K562 (cell line): ENCODE data around the gene FOXO3. TPM values are rescaled to one million over a fixed set of nuclear protein-coding genes. Genes with fewer than 3 reads are reported as not detected.

Source experiments
- ARID4B ChIP-seq: sonication (generic); formaldehyde crosslinking; IDR thresholded peaks from 2 replicates; pipeline ENCODE4 v1.8.0; 2022; ENCODE audit warnings: mild to moderate bottlenecking, missing genetic modification reagents
- ELF4 ChIP-seq: fragments of 450-650 bp; formaldehyde crosslinking; IDR thresholded peaks from 2 replicates; pipeline ENCODE4 v1.4.0; 2022; ENCODE audit warnings: missing genetic modification characterization
- FIP1L1 ChIP-seq: fragments of 200-400 bp; formaldehyde crosslinking; IDR thresholded peaks from 2 replicates; pipeline ENCODE4 v1.6.1; 2018; ENCODE audit warnings: mild to moderate bottlenecking, low read depth, low read length; ENCODE audit not compliant: poor library complexity, severe bottlenecking
- MAZ ChIP-seq, 2 experiments: fragments of 450-650 bp in 1 of 2; sonication (generic) in 1 of 2; formaldehyde crosslinking; IDR thresholded peaks in 1 of 2; conservative IDR thresholded peaks in 1 of 2; 2 replicates each; pipeline versions ENCODE4 v1.4.0 to v1.5.0; 2020; ENCODE audit warnings: mild to moderate bottlenecking in 1 of 2, missing genetic modification reagents in 1 of 2
- MXI1 ChIP-seq: IDR thresholded peaks from 2 replicates; pipeline ENCODE4 v1.6.1; 2011; ENCODE audit warnings: low read depth, mild to moderate bottlenecking, improper control_type of control experiment, low read length
- POLR2AphosphoS2 ChIP-seq: IDR thresholded peaks from 2 replicates; pipeline ENCODE4 v1.6.1; 2012; ENCODE audit warnings: low read length, improper control_type of control experiment
- SIRT6 ChIP-seq: IDR thresholded peaks from one replicate; pipeline ENCODE4 v1.6.1; 2012; ENCODE audit warnings: low read depth, mild to moderate bottlenecking, control low read depth, inconsistent platforms, low read length, moderate library complexity
- SMAD4 ChIP-seq: fragments of 250-450 bp; sonication (Bioruptor Pico); conservative IDR thresholded peaks from 2 replicates; pipeline ENCODE4 v1.8.0; 2021; ENCODE audit warnings: inconsistent platforms, mild to moderate bottlenecking, moderate library complexity
- SREBF1 ChIP-seq: fragments of 150-350 bp; IDR thresholded peaks from 2 replicates; pipeline ENCODE4 v1.6.1; 2014; ENCODE audit warnings: antibody characterized with exemption, low read depth, low read length, borderline replicate concordance
- SUPT5H ChIP-seq: fragments of 450-650 bp; IDR thresholded peaks from 2 replicates; pipeline ENCODE4 v1.6.1; 2016
- TEAD1 ChIP-seq, 2 experiments: fragments of 450-650 bp in 1 of 2; sonication (generic) in 1 of 2; formaldehyde crosslinking; IDR thresholded peaks; 2 replicates each; pipeline versions ENCODE4 v1.4.0 to v1.8.0; 2020 to 2022; ENCODE audit warnings: mild to moderate bottlenecking in 2 of 2, missing genetic modification reagents in 1 of 2
- WHSC1 ChIP-seq: IDR thresholded peaks from one replicate; pipeline ENCODE4 v1.6.1; 2012; ENCODE audit warnings: low read length, control low read depth, inconsistent platforms
- ZBTB17 ChIP-seq: fragments of 450-650 bp; formaldehyde crosslinking; IDR thresholded peaks from 2 replicates; pipeline ENCODE4 v1.4.0; 2020; ENCODE audit warnings: mild to moderate bottlenecking
- ZFP30 ChIP-seq: fragments of 250-450 bp; sonication (Bioruptor Pico); IDR thresholded peaks from 2 replicates; pipeline ENCODE4 v1.8.0; 2022; ENCODE audit warnings: moderate library complexity, mild to moderate bottlenecking, inconsistent platforms, borderline replicate concordance
- polyA plus RNA-seq, 8 experiments: library from polyadenylated mRNA; depleted of rRNA in 4 of 8; stranded (reverse) in 5 of 8; unstranded in 3 of 8; fragments of >200 nt; fragmentation: Nextera tagmentation in 2 of 8; fragmentation: Illumina TruSeq in 1 of 8; extraction: Ambion mirVana in 2 of 8; extraction: Trizol in 1 of 8; gene quantifications; 2 replicates each; pipeline versions ENCODE4 v1.2.1 to v1.2.3, GENCODE V29; 2011 to 2014; ENCODE audit warnings: inconsistent platforms in 1 of 8, missing spikeins in 1 of 8
- total RNA-seq, 7 experiments: library from RNA; depleted of rRNA in 6 of 7; stranded (reverse); fragments of >200 nt in 6 of 7; fragmentation: Illumina TruSeq in 2 of 7; extraction: Trizol in 2 of 7; gene quantifications; 2 replicates each; pipeline versions ENCODE4 v1.2.1 to v1.2.3, GENCODE V29; 2011 to 2021; ENCODE audit warnings: low replicate concordance in 1 of 7
- TF ChIP-seq, protein P1 (sequence below): sonication (generic); formaldehyde crosslinking; IDR thresholded peaks from 2 replicates; pipeline ENCODE4 v1.9.0; 2022; ENCODE audit warnings: mild to moderate bottlenecking, missing genetic modification reagents
- TF ChIP-seq, protein P2 (sequence below): fragments of 450-650 bp; formaldehyde crosslinking; conservative IDR thresholded peaks from 2 replicates; pipeline ENCODE4 v1.4.0; 2022; ENCODE audit warnings: mild to moderate bottlenecking, missing genetic modification characterization

FOXO3 gene
- total and polyA plus RNA-seq, 9 of the 15 experiments (the other 6 are each of a cell fraction or from before 2014, with no cell fraction given), result 3.0 to 14.6 (median 6.0) TPM

DNA sequence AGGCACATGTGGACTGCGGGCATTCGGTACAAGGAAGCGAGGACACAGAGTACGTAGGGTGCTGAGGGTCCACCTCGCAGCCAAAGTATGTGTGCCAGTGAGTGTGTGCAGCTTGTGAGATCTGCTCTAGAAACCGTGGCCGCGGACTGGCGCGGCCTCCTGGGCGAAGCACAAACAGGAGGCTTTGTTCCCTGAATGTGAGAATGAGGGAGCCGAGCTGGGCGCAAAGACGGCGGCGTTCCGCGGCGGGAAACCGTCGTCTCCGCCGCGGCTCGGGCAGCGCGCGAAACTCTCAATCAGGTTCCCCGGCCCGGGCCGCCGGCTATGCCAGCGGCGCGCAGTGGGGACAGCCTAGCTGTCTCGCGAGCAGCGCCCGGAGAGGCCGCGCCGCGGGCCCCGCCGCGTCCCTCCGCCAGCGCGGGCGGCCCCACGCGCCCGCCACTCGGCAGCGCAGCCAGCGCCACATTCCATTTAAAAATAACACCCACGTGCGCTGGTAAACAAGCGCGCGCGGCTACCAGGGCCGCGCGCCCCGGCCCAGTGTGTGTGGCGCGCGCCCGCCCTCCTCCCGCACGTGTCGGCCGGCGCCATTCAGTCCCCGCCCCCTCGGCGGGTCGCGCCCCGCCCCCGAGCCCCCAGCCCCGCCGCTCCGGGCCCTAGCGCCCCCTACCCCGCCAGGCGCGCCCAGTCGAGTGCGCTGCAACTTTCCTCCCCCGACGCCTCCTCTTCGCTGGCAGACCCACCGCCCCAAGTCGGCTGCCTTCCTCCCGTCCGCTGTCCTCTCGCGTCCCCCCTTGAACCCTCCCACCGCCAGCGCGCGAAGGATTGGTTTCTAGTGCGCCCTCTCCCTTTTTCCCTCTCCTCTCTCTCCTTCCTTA lies 3.0 kb upstream of the FOXO3 start (continued):
- TF ChIP-seq WHSC1 (no peak), SMAD4 (CRISPR knock-in tag) (peak; percentile 87), FIP1L1 (peak; percentile 28), SUPT5H (peak; percentile 55; the same call in 1 of the 2 replicates), SIRT6 (no peak), TEAD1 (CRISPR knock-in tag; IDR thresholded peaks at IDR 0.05) (0 out of 4 replicates have a peak, but pooled peaks of 1 of the 2 experiments have one; percentile 56), MXI1 (peak; percentile 55; the same call in 1 of the 2 replicates), SREBF1 (no peak), MAZ (CRISPR knock-in tag; conservative IDR thresholded peaks at IDR 0.05 in 1 of 2, IDR thresholded peaks at IDR 0.05 in 1 of 2) (peak in 1 of 2 experiments; percentile 43; a peak in 1 of 4 replicates), ELF4 (CRISPR knock-in tag) (0 out of 2 replicates have a peak, but pooled peaks have one; percentile 11), ARID4B (CRISPR knock-in tag) (0 out of 2 replicates have a peak, but pooled peaks have one; percentile 32), ZFP30 (CRISPR knock-in tag) (no peak), POLR2AphosphoS2 (no peak), ZBTB17 (CRISPR knock-in tag) (no peak)
- TF ChIP-seq, protein P1, sequence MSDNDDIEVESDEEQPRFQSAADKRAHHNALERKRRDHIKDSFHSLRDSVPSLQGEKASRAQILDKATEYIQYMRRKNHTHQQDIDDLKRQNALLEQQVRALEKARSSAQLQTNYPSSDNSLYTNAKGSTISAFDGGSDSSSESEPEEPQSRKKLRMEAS, result 0 out of 2 replicates have a peak, but pooled peaks have one; percentile 42
- TF ChIP-seq, protein P2, sequence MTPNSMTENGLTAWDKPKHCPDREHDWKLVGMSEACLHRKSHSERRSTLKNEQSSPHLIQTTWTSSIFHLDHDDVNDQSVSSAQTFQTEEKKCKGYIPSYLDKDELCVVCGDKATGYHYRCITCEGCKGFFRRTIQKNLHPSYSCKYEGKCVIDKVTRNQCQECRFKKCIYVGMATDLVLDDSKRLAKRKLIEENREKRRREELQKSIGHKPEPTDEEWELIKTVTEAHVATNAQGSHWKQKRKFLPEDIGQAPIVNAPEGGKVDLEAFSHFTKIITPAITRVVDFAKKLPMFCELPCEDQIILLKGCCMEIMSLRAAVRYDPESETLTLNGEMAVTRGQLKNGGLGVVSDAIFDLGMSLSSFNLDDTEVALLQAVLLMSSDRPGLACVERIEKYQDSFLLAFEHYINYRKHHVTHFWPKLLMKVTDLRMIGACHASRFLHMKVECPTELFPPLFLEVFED (CRISPR knock-in tag), result no peak
